ENCODE data around the gene ABCB6.

ABCB6 gene

DNA sequence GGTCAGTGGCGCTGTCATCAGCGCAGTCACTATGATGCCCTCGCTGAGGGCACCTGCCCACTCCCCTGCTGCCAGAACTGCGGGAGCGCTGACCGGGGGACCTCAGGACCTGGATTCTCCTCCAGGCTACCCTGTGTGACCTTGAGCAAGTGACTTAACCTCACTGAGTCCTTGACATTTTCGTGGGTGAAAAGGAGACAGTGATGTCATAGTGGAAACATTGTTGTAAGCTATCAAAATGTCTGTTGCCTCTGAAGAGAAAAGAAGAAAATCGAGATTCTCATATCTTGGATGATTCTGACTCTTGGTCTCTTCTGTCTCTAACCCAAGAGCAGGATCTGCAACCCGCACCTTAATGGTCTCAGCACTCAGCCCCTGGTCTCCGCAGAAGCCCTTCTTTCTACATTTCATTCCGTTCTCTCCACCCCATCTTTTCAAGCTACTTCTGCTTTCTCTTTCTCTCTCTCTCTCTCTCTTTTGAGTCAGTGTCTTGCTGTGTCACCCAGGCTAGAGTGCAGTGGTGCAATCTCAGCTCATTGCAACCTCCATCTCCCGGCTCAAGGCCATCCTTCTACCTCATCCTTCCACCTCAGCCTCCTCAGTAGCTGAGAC, 35.9 kb upstream of the ABCB6 start:
- peaks cover 20% of the 10 kb centered on the region for H3K36me3 ChIP-seq
- H3K27me3 ChIP-seq (ENCODE audit: insufficient read depth, low read depth, severe bottlenecking), result peaks cover 3% of the 10 kb centered on the region
- H3K4me3 ChIP-seq (ENCODE audit: low read depth, low read length), result peak overlapping the region; percentile 66
- no peak for TF ChIP-seq CTCF (IDR thresholded peaks at IDR 0.05; ENCODE audit: low read depth, low read length)
- H3K27ac ChIP-seq, result no peak overlapping the region; the same call in 1 of the 2 replicates
- DNase-seq, result no peak
- no peaks in the 10 kb centered on the region for H3K9me3 ChIP-seq (ENCODE audit: severe bottlenecking)

- TF ChIP-seq CTCF (IDR thresholded peaks at IDR 0.05; ENCODE audit: low read depth, low read length), result no peak
- Histone ChIP-seq H3K9me3 (ENCODE audit: severe bottlenecking) (no peaks in the 10 kb centered on the region), H3K27me3 (ENCODE audit: insufficient read depth, low read depth, severe bottlenecking) (peaks cover 3% of the 10 kb centered on the region), H3K36me3 (peaks cover 28% of the 10 kb centered on the region), H3K27ac (peak within 1 kb of the TSS; percentile 96), H3K4me3 (ENCODE audit: low read depth, low read length) (peak within 1 kb of the TSS; percentile 66)
- DNase-seq, result peak; percentile 89
Measured at GRCh38 chr2:219253753-219254589, 35.2 kb upstream of the ABCB6 start, which contains the start of gene TUBA4A. TUBA4A (minus strand) TSS chr2:219253918; CDS start chr2:219253858, 60 bp downstream.

DNA sequence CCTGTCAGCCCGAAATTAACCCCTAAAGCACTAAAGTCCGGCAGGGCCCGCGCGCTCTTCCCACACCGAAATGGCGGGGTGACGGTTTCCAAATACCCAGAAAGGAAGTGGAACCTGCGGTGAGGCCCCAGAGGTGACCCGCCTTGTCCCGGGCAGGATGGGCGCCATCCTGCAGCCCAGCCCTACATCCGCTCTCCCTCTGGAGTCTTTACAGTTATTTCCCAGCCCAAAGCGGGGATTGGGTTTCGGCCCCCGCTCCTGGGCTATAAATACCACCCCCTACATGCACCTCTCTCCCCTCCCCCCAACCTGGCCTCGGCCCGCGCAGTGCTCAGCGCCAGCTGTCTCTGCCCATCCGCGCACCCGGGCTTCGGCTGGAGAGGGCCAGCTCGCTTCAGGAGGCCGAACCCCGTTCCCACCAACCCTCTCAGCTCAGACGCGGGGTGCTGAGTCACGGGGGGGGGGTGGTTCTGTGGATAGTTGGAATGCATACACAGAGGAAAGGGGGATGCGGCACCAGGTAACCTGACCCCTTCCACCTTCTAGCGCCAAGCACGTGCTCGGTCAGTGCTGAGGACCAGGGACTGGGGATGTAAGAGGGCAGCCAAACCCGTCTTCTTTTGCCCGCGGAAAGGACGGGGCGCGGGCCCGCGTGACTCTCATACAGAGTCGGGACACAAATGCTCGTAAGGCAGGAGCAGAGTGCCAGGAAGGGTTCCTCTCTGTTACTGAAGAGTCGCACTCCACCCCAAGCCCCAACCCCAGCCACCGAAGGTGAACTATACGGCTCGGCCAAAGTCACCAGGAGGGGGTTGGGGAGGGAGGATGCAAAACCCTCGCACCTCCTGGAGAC, 34.4 kb upstream of the ABCB6 start, which contains the start of gene TUBA4B:
Gene TUBA4B (plus strand): TSS at position 344 of the 853 bp plus-strand sequence. CDS start 165 bp downstream, at position 509.
- H3K27me3 ChIP-seq (ENCODE audit: insufficient read depth, low read depth, severe bottlenecking), result peaks cover 3% of the 10 kb centered on the region
- H3K27ac ChIP-seq, result peak within 1 kb of the TSS; percentile 96
- no peaks in the 10 kb centered on the region for H3K9me3 ChIP-seq (ENCODE audit: severe bottlenecking)
- H3K4me3 ChIP-seq (ENCODE audit: low read depth, low read length), result peak within 1 kb of the TSS; percentile 66
- TF ChIP-seq CTCF (IDR thresholded peaks at IDR 0.05; ENCODE audit: low read depth, low read length), result no peak
- H3K36me3 ChIP-seq, result peaks cover 35% of the 10 kb centered on the region
- peak; percentile 87 for DNase-seq

DNA sequence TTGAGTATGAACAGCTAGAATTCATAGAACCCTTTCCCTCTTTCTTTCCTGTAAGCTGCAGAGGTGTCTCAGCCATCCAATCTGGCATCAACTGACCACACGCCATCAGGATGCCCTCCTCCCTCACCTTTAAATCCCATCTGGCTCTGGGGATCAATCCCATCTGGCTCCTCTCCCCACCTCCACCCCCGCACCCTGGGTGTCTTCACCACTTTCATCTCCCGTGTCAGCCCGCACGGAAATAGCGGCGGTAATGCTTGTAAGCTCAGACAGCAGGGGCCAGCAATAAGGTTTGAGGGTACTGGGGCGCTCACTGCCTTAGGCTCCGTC, 33.8 kb upstream of the ABCB6 start:
- Histone ChIP-seq H3K9me3 (ENCODE audit: severe bottlenecking) (no peaks in the 10 kb centered on the region), H3K36me3 (peaks cover 41% of the 10 kb centered on the region), H3K4me3 (ENCODE audit: low read depth, low read length) (peak overlapping the region; percentile 66), H3K27me3 (ENCODE audit: insufficient read depth, low read depth, severe bottlenecking) (peaks cover 3% of the 10 kb centered on the region), H3K27ac (peak overlapping the region; percentile 96)
- TF ChIP-seq CTCF (IDR thresholded peaks at IDR 0.05; ENCODE audit: low read depth, low read length), result no peak
- DNase-seq, result peak; percentile 90

GRCh38 chr2:219252084-219252483, 33.3 kb upstream of the ABCB6 start:
- DNase-seq, result no peak
- H3K36me3 ChIP-seq, result peaks cover 45% of the 10 kb centered on the region
- no peaks in the 10 kb centered on the region for H3K9me3 ChIP-seq (ENCODE audit: severe bottlenecking)
- H3K4me3 ChIP-seq (ENCODE audit: low read depth, low read length), result peak overlapping the region; percentile 66
- peak overlapping the region; percentile 96 for H3K27ac ChIP-seq
- peaks cover 3% of the 10 kb centered on the region for H3K27me3 ChIP-seq (ENCODE audit: insufficient read depth, low read depth, severe bottlenecking)
- TF ChIP-seq CTCF (IDR thresholded peaks at IDR 0.05; ENCODE audit: low read depth, low read length), result no peak
